Measurements from ENCODE around the gene RGS6.

The RGS6 gene

GRCh38 chr14:72559669-72560255 lies 627.5 kb downstream of the RGS6 start:
- no peak for TF ChIP-seq CTCF (IDR thresholded peaks at IDR 0.05; ENCODE audit: low read depth, low read length)

GRCh38 chr14:72560331-72560730 lies 628.1 kb downstream of the RGS6 start:
- TF ChIP-seq CTCF (IDR thresholded peaks at IDR 0.05; ENCODE audit: low read depth, low read length): no peak
- DNase-seq (ENCODE audit: low read depth in 2 of 2): no peak
- no peak overlapping the region for H3K4me3 ChIP-seq (replicated peaks in 1 of 2; ENCODE audit: low read depth in 2 of 2, low read length in 2 of 2)

More at GRCh38 chr14:72559669-72560255, 627.5 kb downstream of the RGS6 start:
- no peak overlapping the region for H3K4me3 ChIP-seq (replicated peaks in 1 of 2; ENCODE audit: low read depth in 2 of 2, low read length in 2 of 2)
- no peak for DNase-seq (ENCODE audit: low read depth in 2 of 2)

GRCh38 chr14:72560889-72561493 lies 628.8 kb downstream of the RGS6 start:
- H3K4me3 ChIP-seq (replicated peaks in 1 of 2; ENCODE audit: low read depth in 2 of 2, low read length in 2 of 2): no peak overlapping the region
- no peak for DNase-seq (ENCODE audit: low read depth in 2 of 2)
- TF ChIP-seq CTCF (IDR thresholded peaks at IDR 0.05; ENCODE audit: low read depth, low read length): no peak

GRCh38 chr14:72562300-72562699 lies 630.1 kb downstream of the RGS6 start:
- H3K4me3 ChIP-seq (replicated peaks in 1 of 2; ENCODE audit: low read depth in 2 of 2, low read length in 2 of 2): no peak overlapping the region
- no peak for TF ChIP-seq CTCF (IDR thresholded peaks at IDR 0.05; ENCODE audit: low read depth, low read length)
- no peak for DNase-seq (ENCODE audit: low read depth in 2 of 2)

GRCh38 chr14:72563676-72564075 lies 631.4 kb downstream of the RGS6 start:
- DNase-seq (ENCODE audit: low read depth in 2 of 2): no peak
- no peak for TF ChIP-seq CTCF (IDR thresholded peaks at IDR 0.05; ENCODE audit: low read depth, low read length)
- no peak overlapping the region for H3K4me3 ChIP-seq (replicated peaks in 1 of 2; ENCODE audit: low read depth in 2 of 2, low read length in 2 of 2)

GRCh38 chr14:72565149-72565559 lies 632.9 kb downstream of the RGS6 start:
- no peak for DNase-seq (ENCODE audit: low read depth in 2 of 2)
- TF ChIP-seq CTCF (IDR thresholded peaks at IDR 0.05; ENCODE audit: low read depth, low read length): no peak
- no peak overlapping the region for H3K4me3 ChIP-seq (replicated peaks in 1 of 2; ENCODE audit: low read depth in 2 of 2, low read length in 2 of 2)

GRCh38 chr14:72565917-72566316 lies 633.7 kb downstream of the RGS6 start:
- no peak overlapping the region for H3K4me3 ChIP-seq (replicated peaks in 1 of 2; ENCODE audit: low read depth in 2 of 2, low read length in 2 of 2)
- no peak for DNase-seq (ENCODE audit: low read depth in 2 of 2)
- no peak for TF ChIP-seq CTCF (IDR thresholded peaks at IDR 0.05; ENCODE audit: low read depth, low read length)
